NCI-H2196 treated with DMSO at 0.1 percent for 48 hours (cell line): ENCODE data around the gene RITA1.

Source experiments
- DNase-seq: peaks from one replicate; lab custom pipeline; 2025; ENCODE audit not compliant: unreplicated experiment; lab: John Stamatoyannopoulos, UW

Gene RITA1

DNA sequence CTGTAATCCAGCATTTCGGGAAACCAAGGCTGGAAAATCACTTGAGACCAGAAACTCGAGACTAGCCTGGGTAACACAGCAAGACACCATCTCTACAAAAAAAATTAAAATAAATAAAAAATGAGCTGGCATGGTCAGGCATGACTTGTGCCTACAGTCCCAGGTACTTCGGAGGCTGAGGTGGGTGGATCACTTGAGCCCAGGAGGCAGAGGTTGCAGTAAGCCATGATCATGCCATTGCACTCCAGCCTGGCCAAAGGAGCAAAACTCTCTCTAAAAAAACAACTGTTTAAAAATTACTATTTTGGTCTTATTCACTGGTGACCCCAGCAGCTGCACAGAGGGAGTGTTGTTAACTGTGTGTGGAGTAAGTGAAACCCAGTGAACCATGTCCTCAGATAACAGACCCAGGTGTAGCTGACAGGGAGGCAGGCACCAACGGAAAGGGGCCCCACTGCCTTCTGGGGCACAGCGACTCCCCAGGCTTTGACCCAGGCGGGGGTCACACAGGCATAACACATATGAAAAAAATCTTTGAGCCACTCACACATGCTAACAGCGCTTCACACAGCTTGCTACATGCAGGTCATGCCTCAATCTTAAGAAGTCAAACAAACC, 12.3 kb upstream of the RITA1 start:
- DNase-seq, result no peak

DNA sequence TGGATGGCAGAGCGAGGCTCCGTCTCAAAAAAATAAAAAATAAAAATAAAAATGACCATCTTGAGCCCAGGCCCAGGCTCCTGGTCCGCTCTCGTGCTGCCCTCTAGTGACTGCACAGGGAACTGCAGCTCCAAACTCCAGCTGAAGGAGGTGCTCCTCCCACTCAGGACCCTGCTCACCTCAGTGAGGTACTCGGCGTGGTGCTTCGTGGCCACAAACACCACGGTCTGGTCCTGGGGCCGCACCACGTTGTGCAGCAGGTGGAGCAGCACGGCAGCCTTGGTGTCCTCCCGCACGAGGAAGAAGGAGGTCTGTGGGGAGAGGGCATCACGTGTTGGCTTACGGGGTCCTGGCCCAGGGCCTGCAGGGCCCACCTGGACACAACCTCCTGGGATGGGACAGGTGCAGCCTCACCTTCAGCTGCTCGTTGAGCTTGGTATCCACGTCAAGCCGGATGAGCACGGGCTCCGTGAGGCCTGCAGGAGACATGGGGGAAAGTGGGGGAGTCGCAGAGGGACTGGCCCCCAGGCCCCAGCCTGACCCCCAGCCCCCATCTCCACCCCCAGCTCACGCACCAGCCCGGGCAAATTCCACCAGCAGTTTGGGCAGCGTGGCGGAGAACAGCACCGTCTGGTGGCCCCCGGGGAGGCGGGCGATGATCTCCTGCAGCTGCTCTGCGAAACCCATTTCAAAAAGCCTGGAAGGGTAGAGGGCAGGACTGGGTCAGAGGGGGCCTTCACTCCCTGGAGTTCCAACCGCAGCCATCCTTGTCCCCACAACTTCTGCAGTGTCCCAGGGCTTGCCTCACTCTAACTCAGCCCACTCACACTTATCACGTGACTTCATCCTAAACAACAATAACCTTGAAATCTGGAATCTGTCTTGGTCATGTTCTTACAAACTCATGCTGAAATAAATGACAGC, 10.8 kb upstream of the RITA1 start:
- DNase-seq, result no peak

DNA sequence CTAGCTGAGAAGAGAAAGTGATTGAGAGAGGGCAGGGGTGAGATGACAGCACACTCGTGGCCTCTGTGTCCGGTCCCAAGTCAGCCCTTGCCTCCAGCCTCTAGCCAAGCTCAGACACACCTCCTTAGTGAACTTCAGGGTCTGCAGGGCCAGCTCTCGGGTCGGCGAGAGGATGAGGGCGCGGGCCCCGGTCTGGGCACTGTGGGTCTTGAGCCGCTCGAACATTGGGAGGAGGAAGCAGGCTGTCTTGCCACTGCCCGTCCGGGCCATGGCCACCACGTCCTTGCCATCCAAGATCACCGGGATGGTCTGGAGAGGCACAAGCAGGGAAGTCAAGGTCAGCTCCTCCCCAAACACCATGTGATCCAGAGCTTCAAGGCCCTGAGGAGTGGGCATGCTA, 6.5 kb upstream of the RITA1 start:
- no peak for DNase-seq

DNA sequence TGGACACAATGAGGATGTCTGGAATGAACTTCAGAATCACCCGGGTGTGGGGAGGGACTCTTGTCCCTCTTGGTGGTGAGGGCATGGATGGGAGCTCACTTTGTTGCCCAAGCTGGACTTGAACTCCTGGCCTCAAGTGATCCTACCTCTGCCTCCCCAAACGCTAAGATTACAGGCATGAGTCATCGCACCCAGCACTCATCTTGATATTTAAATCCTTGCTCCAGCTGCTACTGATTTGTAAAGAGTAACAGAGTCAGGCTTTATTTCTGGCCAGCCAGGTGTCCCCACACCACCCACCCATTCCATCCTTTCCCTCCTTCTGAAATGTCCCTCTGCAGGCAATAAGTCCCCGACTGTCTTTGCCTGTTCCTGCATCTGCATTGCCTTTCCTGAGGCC, 5.2 kb upstream of the RITA1 start:
- no peak for DNase-seq

DNA sequence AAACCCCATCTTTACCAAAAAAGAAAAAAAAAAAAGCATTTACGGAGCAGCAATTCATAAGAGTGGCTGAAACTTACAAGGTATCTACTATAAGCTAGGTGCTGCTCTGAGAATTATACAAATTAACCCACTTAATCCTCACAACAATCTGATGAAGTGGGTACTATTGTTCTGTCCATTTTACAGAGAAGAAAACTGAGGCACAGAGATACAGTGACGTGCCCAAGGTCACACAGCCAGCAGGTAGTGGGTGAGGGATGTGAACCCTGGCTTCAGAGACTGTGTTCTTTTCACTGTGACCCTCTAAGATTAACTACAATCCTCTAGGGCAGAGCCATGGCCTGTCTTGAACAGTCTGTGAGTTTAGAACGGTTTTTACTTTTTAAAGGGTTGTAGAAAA, 3.5 kb upstream of the RITA1 start:
- no peak for DNase-seq

DNA sequence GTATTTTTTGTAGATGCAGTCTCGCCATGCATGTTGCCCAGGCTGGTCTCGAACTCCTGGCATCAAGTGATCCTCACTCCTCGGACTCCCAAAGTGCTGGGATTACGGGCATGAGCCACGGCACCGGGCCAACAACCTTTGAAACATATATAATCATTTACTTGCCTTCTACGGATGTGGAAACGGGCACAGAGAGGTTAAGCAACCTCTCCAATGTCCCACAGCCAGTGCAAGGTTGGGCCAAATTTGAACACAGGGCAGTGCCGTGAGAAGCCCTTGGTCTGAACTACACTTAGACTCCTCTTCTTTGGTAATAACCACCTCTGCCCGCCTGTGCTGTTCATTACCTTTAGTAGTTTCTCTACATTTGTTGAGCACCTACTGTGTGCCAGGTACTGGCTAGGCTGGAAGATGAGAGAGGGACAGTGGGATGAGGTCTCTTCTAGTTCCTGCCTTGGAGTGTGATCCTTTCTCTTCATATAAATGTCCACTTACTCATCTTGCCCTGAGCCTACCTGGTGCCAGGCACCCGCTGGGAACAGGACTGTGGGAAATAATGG, 2.4 kb upstream of the RITA1 start:
- no peak for DNase-seq

DNA sequence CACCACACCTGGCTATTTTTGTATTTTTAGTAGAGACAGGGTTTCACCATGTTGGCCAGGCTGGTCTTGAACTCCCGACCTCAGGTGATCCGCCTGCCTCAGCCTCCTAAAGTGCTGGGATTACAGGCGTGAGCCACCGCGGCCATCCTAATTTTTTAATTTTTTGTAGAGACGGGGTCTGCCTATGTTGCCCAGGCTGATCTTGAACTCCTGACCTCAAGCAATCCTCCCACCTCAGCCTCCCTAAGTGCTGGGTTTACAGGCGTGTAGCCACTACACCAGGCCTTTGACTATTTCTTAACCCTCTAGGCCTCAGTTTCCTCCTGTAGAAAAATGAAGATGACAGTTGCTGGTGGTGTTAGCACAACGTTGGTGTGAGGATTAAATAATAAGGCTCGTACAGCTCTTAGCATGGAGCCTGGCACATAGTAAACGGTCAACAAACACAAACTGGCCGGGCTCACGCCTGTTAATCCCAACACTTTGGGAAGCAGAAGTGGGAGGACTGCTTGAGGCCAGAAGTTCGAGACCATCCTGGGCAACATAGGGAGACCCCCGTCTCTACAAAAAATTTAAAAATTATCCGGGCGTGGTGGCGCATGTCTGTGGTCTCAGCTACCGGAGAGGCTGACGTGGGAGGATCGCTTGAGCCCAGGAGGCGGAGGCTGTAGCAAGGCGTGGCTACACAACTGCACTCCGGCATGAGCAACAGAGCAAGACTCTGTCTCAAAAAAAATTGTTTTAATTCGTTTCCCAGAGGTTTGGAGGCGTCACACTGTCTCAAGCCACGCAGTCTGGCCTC, 1.2 kb upstream of the RITA1 start:
- DNase-seq, result no peak

DNA sequence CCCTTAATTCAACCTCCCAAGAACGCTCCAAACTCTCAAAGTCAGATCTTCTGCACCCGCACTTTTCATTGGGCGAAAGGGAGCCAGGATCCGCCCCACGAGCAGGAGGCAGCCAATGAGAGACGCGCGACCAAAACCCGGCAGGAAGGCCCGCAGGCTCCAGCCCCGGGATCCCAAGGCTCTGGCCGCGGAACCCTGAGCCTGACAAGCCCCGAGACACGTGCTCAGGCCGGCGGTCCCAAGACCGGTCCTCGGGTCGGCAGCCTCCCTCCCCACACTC, 681 bp upstream of the RITA1 start:
- DNase-seq, result peak; percentile 74

DNA sequence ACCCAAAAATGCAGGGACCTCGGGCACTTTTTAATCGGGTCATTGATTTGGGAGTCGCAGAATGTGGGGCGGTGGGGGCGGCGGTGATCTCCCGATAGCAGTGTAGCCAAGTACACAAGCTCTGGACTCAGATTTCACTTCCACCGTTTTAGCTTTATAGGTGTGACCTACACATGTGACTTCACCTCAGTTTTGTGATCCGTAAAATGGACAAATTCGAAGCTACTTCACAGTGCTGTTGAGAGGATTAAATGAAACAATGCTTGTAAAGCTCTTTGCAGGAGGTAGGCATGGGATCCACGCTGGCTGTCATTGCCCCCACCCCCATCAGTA, 478 bp downstream of the RITA1 start:
- DNase-seq, result no peak

DNA sequence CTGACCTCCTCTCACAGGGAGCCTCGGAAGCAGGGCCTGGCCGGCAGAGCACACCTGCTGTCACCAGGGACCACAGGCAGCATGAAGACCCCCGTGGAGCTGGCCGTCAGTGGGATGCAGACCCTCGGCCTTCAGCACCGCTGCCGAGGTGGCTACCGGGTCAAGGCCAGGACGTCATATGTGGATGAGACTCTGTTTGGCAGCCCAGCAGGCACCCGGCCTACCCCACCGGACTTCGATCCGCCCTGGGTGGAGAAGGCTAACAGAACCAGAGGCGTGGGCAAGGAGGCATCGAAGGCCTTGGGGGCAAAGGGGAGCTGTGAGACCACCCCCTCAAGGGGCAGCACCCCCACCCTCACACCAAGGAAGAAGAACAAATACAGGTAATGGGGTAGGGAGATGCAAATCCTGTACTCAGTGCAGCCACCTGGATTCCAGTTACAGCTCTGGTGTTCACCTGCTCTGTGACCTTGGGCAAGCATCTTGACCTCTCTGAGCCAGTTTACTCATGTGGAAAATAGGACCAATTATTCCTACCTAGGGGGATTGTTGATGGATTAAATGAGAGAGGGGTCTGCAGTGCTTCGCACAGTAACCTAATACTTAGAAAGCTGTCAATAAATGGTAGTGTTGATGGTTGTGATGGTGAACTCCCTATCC, 1.3 kb downstream of the RITA1 start:
- DNase-seq, result no peak

DNA sequence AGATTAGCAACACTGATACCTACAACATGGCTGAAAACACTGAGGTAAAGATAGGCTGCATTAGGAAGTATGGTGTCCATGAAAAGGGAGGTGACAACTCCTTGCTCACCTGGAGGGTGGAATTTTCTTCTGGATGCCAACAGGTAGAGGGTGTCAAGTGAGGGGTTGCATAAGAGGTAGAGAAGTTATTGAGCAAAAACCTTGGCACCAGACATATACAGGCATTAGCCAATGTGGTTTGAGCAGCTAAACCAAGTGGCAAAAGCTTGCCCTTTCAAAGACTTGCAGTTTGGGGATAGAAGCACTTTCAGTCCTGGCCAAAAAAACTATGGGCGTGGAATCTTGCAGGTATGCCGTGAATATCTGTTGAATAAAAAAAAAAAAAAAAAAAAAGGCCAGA, 3.8 kb downstream of the RITA1 start:
- no peak for DNase-seq

DNA sequence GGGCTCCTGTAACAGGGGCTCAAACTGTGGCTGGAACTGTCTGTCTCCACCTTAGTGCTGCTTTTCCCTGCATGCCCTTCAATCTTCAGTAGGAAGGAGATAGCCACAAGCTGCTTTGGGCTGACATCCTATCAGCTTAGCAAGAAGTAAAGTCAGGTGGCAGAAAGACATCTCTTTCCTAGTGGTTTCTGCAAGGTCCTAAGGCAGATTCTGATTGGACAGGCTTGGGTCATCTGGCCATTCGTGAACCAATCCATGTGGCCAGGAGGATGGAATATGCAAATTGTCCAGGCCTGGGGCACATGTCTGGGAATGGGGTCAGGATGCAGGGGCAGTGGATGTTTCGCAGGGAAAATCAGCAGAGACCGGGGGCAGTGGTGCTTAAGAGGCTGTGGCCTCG, 5.2 kb downstream of the RITA1 start:
- DNase-seq, result peak; percentile 50

DNA sequence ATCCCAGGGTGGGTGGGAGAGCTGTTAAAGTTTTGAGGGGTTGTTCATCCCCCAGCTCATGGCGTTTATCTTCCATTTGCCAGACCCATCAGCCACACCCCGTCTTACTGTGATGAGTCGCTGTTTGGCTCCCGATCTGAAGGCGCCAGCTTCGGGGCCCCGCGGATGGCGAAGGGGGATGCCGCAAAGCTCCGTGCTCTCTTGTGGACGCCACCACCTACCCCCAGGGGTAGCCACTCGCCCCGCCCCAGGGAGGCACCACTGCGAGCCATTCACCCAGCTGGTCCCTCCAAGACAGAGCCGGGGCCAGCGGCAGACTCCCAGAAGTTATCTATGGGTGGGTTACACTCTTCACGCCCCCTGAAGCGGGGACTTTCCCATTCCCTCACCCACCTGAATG, 5.7 kb downstream of the RITA1 start:
- DNase-seq, result no peak

DNA sequence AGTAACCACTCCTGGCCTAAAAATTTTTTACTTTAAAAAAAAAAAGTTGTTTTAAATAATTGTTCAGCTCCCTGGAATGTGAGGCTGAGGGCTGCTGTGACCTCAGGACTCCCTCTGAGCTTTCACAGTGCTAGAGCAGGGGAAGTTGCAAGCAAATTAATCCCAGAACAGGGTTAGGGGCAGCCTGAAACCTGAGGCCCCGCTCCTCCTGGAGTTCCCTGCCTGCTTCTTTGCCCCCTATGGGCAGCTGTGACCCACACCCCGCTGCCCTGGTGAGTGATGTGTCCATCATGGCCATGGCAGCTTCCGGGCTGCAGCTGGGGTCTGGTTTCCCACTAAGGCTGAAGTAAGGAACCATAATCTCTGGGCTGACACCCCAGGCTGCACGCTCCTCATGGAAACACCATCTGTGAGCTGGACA, 9.5 kb downstream of the RITA1 start:
- no peak for DNase-seq

DNA sequence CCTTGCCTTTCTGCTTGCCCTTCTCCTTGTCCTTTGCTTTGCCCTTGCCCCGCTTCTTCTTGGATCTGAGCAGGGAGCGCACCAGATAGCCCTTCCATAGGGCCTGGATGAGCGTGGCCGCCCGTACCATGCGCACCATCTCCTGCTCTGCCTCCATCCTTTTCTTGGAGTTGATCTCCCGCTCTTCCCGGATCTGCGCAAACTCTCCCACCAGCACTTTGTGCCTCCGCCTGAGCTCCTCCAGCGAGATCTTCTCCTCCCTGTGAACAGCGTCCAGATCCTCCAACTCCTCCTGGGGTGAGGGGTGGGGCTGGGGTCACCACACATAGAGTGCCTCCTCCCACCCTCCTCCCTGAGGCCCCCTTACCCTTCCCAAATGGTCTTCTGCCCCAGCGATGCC, 10.1 kb downstream of the RITA1 start:
- DNase-seq, result no peak

DNA sequence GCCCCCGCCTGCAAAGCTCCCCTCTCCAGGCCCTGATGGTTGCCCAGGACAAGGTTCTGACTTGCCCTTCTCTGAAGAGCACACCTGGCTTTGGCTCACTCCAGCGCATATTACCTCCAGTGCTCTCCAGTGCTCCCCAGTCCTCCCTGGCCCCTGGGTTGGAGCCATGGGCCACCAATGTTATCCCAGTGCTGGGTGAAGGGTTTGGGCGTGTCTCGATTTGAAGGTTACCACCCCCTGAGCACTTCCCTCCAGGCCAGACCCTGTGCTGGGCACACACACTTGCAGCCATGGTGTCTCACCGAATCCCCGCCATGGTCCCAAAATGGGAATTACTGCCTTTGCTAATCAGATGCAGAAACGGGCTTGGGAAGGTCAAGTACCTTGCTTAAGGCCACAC, 11.1 kb downstream of the RITA1 start:
- DNase-seq, result no peak

DNA sequence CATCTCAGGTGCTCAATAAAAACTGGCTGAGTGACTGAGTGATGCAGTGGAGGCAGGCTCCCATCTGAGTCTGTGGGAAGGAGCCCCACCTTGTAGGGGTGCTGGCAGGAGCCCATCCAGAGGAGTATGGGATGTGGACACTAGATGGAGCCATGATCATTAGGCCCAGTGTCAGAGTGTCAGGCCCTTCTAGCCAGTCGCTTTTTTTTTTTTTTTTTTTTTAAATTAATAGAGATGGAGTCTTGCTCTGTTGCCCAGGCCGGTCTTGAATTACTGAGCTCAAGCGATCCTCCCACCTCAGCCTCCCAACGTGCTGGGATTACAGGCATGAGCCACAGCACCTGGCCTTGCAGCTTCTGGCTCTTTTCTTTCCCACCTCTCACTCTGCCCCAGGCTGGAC, 11.5 kb downstream of the RITA1 start:
- DNase-seq, result peak; percentile 50

DNA sequence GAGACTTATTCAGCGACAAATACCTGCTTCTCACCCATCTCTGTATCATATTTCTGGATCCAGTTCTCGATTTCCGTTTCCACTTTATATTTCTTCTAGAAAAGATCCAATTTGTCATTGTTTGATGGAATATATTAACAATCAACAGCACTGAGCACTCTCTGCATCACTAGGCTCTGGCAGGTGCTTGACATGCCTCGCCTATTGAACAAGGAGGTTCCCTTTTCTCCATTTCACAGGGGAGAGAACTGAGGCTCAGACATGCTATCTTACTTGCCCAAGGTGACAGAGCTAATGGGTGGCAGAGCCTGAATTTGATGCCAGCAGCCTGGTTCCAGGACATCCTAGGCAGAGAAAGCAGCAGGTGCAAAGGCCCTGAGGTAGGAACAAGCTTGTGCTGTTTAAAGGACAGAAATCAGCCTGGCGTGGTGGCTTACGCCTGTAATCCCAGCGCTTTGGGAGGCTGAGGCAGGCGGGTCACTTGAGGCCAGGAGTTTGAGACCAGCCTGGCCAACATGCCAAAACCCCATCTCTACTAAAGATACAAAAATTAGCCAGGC, 12.1 kb downstream of the RITA1 start:
- no peak for DNase-seq

DNA sequence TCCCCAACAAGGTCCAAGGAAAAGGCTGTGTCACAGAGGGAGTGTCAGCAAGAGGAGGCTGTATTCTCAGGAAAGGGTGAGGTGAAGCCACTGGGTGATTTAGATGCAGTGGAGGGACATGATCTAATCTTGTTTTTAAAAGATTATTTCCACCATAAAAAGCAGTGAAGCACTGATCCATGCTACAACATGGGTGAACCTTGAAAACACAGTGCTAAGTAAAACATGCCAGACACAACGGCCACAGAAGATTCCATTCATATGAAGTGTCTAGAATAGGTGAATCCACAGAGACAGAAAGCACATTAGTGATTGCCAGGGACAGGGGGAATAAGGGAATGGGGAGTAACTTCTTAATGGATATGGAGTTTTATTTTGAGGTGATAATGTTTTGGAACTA, 12.8 kb downstream of the RITA1 start:
- DNase-seq, result no peak

DNA sequence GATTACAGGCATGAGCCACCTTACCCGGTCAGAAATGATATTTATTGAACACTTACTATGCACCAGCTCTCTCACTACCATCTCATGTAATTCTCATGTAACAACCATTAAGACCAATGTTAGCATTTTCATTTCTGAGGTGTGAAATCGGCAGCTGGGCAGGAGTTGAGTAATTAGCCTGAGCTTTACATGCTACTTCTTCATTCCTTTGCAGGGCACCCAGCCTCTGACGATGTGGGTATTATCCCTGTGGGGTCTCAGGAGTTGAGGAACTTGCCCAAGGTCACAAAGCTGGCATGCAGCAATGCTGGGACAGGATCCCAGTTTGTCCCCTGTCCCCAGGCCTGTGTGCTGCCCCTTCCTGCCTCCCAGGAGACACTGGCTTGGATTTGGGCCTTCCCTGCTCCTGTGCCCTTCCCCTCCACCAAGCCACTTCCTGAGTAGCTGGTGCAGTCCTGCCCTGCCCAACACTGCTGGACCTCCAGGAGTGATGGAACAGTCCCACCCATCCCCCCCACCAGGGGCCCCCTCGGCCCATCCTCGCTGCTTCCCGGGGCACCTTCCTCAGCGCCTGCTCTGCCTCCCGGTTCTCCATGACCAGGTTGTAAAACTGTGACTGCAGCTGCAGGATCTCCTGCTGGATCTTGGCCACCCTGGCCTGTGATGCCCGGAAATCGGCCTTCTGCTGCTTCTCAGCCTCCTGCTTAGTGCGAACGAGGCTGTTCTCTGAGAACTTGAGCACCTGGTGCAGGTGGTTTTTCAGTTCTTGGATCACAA, 14.7 kb downstream of the RITA1 start:
- DNase-seq, result no peak
